Measurements from ENCODE around the gene LRRK1.

LRRK1 gene

GRCh38 chr15:100932676-100933348 is 13.7 kb downstream of the LRRK1 start:
- no peak for DNase-seq (ENCODE audit: low read depth in 2 of 2, low spot score in 1 of 2)

DNA sequence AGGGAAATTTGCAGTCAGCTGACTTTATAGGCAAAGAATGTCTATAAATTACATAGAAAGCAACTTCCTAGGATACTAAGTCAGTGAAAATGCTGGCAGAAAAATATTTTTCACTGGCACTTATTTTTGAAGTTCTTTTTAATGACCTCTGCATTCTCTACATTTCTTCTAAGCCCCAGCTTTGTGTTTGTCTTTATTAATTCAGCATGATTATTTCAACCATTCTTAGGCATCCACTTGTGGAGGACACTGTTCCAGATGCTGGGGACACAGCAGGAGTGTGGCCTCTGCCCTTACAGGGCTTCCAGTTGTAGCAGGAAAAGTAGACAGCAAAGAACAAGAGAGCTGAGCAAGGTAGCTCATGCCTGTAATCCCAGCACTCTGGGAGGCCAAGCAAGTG is 15.0 kb downstream of the LRRK1 start:
- no peak for DNase-seq (ENCODE audit: low read depth in 2 of 2, low spot score in 1 of 2)

- DNase-seq (ENCODE audit: low read depth in 2 of 2, low spot score in 1 of 2) = no peak
These were observed 15.6 kb downstream of the LRRK1 start for GRCh38 chr15:100934726-100935125.

- no peak for DNase-seq (ENCODE audit: low read depth in 2 of 2, low spot score in 1 of 2)
These were observed 18.0 kb downstream of the LRRK1 start for GRCh38 chr15:100937171-100937570.

- no peak for DNase-seq (ENCODE audit: low read depth in 2 of 2, low spot score in 1 of 2)
These were observed 20.6 kb downstream of the LRRK1 start for GRCh38 chr15:100939791-100940190.

- no peak for DNase-seq (ENCODE audit: low read depth in 2 of 2, low spot score in 1 of 2)
These were observed 21.7 kb downstream of the LRRK1 start for GRCh38 chr15:100940767-100941379.

DNA sequence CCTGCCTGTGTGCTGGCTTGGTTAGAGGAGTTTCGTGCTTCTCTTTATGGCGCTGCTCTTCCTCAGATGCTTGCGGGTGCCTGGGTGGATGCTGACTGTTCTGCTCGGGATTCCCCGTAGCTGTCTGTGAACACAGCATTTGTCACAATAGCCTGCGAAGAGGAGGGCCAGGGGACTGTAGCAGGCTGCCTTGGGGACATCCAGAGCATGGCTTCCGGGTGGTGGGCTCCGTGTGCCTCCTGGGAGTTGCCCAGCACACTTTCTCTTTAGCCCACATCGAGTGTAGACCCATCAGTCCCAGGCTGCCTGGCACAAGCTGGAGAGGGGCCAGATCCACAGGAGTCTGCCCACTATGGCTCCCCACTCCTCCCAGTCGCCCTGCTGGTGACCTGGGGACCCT is 22.4 kb downstream of the LRRK1 start:
- DNase-seq (ENCODE audit: low read depth in 2 of 2, low spot score in 1 of 2) = no peak

DNA sequence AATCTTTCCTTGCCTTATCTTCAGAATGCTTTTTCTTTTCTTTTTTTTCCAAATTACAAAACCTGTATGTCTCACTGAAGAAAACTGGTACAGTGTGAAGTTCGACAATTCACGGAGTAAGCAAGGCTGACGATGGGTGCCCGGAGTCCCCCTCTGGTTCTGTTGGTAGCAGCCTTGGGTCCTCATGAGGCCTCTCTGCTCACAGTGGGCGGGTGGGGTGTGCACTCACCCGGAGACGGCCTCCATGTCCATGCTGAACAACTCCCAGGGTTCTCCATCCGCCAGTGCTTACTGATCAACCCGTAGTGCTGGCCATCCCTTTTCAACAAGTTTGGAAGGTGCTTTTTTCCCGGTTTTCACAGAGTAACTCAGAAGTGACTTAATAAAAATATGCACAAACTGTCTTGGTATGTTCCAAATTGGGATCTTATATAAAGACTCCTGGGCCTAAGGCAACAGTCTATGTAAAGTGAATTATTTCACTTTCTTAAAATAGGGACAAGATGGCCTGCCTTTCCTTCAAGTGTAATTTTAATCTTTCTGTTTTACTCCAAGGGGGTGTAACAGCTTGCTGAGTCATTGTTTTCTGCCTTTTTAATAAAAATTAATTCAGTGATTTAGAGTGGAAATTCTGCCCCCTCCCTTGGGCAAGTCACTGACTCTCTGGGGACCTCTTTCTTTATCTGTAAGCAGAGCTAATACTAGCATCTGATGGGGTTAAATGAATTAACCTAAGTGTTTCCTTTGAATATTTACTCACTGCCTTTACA is 23.7 kb downstream of the LRRK1 start:
- no peak for DNase-seq (ENCODE audit: low read depth in 2 of 2, low spot score in 1 of 2)

- no peak for DNase-seq (ENCODE audit: low read depth in 2 of 2, low spot score in 1 of 2)
These were observed 25.2 kb downstream of the LRRK1 start for GRCh38 chr15:100944244-100944895.

DNA sequence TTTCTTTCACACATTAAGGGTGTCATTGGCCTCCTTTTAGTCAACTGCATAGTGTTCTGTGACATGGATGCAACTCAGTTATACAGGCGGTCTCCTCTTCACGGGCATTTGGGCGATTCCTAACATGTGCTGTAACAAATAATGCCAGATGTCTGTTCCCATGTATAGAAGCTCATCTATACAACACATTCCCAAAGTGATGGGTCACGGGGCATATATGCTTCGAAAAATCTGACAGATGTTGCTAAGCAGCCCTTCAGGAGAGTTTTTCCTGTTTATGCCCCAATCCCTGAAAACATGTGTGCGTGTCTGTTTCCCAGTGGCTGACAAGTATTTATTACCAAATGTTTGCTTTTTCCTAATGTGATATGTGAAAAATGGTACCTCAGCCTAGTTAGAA is 25.8 kb downstream of the LRRK1 start:
- DNase-seq (ENCODE audit: low read depth in 2 of 2, low spot score in 1 of 2) = no peak

DNA sequence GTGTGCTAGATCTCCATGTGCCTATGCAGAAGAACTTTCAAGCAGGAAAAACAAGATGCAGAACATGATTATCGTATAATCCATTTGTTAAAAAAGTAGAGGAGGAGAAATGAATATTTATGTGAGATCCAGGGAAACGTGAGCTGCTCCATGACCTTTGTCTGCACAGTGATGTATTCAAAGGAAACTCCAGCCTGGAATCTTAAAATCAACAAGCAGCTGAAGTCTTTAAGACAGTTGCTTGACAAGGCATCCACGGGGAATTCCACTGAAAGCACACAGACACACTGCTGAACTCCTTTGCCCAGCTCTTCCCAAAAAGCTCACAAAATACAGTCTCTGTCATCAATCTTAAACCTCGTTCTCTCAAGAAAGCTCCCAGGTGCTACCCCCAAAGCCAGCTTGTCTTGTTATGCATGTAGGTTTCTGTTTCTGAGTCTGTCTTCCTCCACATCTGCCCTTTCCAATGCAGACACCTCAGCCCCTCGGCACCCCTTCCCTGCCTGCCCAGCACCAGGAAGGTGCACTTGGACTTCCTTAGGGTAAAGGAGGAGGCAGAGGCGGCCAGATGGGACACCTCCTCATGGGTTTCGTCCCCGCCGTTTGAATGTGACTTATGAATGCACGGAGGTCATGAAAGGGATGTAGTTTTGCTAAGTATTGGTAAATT is 28.7 kb downstream of the LRRK1 start:
- DNase-seq (ENCODE audit: low read depth in 2 of 2, low spot score in 1 of 2) = no peak

DNA sequence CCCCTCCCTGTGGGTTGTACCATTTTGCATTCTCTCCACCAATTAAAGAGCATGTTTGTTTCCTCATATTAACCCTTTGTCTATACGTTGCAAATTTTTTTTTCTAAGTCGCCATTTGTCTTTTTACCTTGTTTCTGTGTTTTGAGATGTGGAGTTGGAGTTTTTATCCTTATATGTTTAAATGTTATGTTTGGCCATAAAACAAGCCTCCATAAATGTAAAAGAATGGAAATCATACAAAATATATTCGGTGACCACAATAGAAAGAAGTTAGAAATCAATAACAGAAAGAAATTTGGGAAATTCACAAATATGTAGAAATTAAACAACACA is 29.2 kb downstream of the LRRK1 start:
- DNase-seq (ENCODE audit: low read depth in 2 of 2, low spot score in 1 of 2) = no peak

DNA sequence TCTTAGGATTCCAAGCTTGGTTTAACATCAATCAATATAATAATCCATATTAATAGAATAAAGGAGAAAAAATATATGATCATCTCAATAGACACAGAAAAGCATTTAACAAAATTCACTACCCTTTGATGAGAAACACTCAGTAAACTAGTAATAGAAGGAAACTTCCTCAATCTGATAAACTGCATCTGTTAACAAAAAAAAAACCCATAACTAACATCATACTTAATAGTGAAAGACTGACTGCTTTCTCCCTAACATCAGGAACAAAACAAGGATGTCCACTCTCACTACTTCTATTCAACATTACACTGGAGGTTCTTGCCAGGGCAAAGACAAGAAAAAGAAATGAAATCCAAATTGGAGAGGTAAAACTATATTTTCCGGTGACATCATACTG is 30.5 kb downstream of the LRRK1 start:
- no peak for DNase-seq (ENCODE audit: low read depth in 2 of 2, low spot score in 1 of 2)

DNA sequence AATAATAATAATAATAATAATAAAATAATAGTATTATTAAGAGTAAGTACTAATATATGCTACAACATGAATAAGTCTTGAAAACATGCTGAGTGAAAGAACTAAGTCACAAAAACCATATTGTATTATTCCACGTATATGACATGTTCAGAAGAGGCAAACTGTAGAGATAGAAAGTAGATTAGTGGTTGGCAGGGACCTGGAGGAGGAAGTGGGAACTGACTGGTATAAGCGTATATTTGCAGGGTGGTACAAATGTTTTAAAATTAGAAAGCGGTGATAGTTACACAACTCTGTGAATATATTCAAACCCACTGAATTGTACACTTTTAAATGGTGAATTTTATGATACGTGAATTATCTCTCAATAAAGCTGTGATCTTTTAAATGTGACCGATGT is 32.8 kb downstream of the LRRK1 start:
- DNase-seq (ENCODE audit: low read depth in 2 of 2, low spot score in 1 of 2) = no peak

DNA sequence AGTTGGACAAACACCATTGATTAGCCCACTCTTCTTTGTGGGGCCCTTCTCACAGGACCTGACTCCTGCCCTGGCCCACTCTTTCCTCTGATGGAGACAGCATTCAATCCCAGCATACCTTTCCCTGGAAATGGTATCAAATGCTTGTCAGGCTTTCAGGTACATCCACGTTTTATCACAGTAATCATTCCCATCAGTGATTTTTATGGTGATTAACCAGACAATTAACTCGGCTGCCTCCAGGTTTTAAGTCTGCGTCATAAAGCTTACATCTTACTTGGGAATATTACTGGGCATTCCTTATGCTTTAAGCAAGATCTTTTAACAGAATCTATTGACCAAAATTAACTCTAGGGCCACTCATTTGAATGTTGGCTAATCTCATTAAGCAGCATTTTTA is 33.4 kb downstream of the LRRK1 start:
- no peak for DNase-seq (ENCODE audit: low read depth in 2 of 2, low spot score in 1 of 2)

DNA sequence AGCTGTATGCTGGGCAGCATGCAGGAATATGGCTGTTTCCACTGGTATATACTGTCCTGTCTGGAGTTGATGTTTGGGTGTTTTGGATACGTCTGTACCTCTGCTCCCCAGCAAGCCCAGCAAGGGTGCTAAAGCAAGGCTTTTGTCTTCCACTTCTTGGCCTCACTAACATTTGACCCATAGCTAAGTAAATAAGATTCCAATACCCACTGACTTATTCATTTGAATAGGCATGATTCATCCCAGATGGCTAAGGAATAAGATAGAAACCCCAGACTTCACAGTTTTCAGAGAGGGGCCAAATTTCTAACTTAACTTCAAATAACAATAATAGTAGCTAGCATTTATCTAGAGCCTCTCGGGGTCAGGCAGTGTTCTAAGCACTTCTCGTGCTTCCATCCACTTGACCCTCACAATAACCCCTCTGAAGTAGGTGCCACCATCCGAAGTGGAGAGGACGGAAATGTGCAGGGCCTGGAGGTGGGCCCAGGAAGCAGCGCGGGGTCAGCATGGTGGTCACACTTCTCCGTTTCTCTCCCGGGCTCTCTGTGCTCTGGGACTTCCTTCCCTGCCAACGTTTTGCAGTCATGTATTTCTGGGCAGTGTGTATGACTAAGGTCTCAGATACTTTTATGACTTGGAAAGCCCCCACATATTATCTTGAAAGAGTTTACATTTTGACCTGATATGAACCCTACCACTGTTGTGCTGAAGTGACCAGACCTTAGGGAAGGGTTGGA is 39.3 kb downstream of the LRRK1 start:
- DNase-seq (ENCODE audit: low read depth in 2 of 2, low spot score in 1 of 2) = no peak

DNA sequence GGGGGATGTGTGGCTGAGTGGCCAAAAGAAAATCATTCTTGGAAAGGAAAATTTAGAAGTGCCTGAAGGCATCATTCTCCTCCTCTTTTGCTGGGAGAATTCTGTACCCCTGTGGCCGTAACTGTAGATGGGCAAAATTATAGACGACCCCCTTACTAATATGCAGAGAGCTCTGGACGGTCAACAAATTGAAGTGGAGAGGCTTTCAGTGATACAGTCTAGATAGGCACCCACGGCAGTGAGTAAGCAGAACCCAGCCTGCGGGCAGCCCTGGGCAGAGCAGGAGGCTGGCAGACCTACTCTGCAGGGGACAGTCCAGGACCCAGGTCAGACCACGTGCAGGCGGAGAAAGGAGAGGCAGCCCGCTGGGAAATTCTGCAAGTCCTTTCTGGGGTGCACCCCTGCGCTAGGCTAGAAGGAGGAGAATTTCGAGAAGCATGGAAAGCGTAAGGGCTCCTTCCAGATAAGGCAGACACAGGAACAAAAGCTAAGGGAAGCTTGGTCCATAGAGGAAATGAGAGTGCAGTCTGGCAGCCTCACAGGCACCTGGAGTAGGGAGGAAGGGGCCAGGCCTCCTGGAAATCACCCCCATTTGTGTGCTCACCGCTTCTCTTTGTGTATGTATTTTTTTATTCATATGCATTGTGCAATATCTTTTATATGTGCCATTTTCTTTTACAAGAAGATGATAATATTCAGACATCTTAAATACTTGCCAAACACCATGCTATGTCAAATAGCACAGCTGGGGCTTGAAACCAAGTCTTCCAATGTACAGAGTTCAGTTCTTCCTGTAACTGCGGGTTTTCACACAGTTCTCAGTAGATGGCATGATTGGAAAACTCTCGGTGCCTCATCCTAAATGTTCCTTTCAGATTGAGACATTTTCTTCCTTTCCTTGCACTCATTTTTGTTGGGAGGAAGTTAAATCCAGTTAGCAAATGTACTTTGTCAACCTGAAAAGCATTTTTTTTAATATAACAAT is 40.2 kb downstream of the LRRK1 start:
- no peak for DNase-seq (ENCODE audit: low read depth in 2 of 2, low spot score in 1 of 2)

DNA sequence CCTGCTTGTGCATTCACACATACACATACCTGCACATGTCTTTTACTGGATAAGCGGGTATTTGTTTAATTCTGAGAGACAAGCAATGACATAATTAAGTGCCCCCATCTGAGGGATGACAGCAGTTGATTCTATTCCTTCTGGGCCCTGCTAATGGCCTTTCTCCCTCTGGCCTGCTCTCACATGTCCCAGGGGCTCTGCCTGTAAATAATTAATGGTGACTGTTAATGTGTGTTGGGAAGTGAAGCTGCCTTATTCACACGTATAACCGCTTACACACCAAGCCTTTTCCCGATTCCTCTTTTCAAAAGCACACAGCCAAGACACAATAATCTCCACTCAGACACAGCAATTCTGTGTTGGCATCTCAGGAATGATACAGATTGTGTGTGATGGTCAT is 47.8 kb downstream of the LRRK1 start:
- DNase-seq (ENCODE audit: low read depth in 2 of 2, low spot score in 1 of 2) = no peak

GRCh38 chr15:100968050-100968966 is 49.2 kb downstream of the LRRK1 start:
- DNase-seq (ENCODE audit: low read depth in 2 of 2, low spot score in 1 of 2) = no peak
